ENCODE measurements around the gene BICDL2. TPM values are rescaled to one million over a fixed set of nuclear protein-coding genes. Genes with fewer than 3 reads are reported as not detected.
"Not testable (repeated sequence)": the region's sequence is repeated elsewhere in the genome, so short reads cannot be mapped to it uniquely, and the experiment has no call there.

Gene BICDL2
- total RNA-seq, 1 experiment from 2014 or later = not detected

DNA sequence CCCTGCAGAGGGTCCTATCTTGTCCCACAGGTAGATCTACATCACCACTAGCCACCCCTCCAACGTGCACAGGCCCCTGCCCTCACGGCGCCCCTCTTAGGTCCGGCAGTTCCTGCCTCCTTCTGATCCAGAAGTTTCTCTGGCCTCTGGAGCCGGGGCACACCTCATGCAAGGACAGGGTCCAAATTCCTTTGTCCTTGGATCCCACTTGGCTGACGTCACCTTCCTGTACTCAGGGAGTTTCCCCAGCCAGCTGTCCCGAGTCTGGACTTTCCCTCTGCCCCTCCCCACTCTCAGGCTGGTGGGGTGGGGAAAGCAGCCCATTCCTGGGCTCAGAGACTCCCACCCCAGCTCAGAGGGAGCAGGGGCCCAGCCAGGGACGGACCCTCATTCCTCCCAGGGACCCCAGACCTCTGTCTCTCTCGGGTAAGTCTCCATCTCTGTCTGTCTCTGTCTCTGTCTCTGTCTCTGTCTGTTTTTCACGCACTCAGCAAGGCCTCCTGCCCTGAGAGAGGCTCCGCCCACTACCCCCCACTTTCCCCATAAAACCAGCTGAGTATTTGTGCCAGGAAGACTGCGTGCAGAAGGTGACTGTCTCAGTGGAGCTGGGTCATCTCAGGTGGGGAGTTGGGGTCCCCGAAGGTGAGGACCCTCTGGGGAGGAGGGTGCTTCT is 28.5 kb upstream of the BICDL2 start, which contains the start of gene IL32:
Gene IL32 (plus strand): TSS at position 572 of the 673 bp plus-strand sequence. CDS start 172 bp downstream, outside the sequence.
- DNase-seq (ENCODE audit: low read depth) = peak; percentile 67

DNA sequence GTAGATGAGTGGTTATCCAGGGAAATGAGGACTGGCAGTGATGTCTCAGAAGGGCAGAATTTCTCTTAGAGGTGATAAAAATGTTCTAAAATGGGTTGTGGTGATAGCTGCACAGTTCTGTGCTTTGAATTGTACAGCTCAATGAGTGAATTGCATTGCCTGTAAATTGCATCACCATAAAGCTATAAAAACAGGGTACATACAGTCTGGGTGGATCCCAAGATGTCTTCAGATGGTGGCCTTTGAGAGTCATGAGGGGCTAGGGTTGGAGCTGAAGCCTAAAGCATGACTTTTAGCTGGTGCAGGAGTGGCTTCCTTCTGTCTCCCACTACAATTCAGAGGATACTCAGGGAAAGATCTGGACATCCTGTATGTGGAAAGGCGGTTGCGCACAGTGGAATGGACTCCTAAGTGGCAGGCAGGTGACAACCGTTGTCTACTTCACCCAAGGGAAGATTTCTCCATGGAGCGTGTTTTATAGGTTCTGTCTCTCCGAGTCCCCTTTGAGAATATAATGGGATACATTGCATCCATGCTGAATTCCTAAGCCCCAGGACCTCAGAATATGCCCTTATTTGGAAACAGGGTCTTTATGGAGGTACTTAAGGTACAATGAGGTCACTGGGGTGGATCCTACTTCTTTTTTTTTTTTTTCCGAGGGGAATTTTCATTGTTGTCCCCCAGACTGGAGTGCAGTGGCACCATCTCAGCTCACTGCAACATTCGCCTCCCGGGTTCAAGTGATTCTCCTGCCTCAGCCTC is 27.1 kb upstream of the BICDL2 start:
- DNase-seq (ENCODE audit: low read depth) = no peak

DNA sequence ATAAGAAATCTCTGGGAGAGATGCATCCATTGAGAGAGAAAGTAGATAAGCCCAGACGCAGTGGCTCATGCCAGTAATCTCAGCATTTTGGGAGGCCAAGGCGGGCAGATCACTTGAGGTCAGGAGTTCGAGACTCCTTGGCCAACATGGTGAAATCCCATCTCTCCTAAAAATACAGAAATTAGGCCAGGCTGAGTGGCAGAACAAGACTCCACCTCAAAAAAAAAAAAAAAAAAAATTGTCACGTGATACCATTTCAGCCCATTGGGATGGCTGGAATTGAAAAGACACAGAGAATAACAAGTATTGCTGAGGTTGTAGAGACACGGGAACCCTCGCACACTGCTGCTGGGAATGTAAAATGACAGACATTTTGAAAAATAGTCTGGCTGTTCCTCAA is 25.8 kb upstream of the BICDL2 start:
- no peak for DNase-seq (ENCODE audit: low read depth)

DNA sequence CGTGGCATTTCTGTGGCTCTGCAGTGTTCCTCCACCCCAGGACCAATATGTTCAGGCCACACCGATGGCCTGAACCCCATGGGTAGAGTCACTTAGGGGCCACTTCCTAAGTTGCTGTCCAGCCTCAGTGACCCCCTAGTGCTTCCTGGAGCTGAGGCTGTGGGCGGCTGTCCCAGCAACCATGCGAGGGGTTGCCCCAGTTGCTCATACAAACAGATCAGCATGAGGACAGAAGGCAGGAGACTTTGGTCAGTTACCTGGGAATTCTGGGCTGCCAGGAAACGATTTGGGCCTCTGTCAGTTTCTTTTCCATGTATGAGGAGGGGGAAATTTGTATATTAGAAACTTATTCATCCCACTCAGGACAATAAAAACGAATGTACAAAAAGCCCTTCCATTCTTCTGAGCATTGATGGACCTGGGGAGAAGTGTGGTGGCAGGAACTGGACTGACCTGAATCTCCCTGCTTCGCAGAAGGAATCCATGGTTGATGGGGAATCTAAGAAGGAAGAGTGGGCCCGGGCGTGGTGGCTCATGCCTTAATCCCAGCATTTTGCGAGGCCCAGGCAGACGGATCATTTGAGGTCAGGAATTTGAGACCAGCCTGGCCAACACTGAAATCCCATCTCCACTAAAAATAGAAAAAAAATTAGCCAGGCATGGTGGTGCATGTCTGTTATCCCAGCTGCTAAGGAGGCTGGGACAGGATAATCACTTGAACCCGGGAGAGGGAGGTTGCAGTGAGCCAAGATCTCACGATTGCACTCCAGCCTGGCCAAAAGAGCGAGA is 23.8 kb upstream of the BICDL2 start:
- DNase-seq (ENCODE audit: low read depth) = peak; percentile 55

DNA sequence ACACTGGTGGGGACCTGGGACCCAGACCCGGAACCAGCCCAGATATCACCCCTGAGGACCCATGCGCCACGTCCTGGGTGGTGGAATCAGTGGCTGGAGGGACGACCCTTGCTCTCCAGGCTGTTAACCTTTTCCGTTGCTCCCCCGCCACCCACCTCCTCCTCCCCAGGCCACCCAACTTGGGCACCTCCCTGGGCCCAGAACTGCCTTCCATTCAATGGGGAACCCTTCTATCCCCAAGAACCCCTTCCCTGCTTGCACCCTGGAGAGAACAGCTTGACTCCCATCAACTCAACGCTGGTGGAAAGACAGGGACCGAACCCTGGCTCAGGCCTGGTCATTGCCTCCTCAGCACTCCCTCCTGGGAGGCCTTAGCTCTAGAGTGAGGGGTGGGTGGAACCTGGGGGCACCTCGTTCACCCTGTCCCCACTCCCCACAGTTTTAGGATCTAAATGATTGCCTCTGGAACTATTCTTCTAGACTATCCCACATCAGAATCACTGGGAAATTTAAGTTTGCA is 23.0 kb upstream of the BICDL2 start:
- no peak for DNase-seq (ENCODE audit: low read depth)

DNA sequence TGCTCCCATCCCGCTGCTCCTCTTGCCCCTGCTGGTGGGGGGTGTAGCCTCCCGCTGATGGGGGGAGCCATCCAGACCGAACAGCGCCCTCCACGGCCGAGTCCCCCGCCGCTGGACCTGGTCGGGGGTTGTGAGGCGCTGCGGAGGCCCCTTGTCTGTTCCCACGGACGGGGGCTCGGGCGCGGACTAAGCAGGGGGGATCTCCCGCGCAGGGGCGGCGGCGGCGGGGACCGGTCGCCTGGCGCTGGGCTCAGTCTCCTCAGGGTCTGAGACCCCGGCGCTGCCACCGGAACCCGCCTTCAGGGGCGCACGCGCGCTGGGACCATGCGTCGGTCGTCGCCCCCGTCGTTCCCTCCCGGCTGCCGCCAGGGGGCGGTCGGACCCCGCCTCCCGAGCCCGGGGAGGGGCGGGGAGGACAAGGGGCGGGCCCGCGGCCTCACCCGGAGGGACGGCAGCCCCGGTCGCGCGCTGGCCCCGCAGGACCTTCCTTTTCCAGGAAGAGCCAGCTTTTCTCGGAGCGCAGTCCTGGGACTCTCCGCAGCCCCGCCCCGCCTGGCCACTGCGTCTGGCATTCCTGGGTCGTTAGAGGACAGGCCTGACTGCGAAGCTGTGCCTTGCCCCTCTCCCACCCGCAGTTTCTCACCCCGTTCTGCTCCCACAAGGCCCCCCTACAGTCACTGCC is 22.4 kb upstream of the BICDL2 start:
- peak; percentile 79 for DNase-seq (ENCODE audit: low read depth)

DNA sequence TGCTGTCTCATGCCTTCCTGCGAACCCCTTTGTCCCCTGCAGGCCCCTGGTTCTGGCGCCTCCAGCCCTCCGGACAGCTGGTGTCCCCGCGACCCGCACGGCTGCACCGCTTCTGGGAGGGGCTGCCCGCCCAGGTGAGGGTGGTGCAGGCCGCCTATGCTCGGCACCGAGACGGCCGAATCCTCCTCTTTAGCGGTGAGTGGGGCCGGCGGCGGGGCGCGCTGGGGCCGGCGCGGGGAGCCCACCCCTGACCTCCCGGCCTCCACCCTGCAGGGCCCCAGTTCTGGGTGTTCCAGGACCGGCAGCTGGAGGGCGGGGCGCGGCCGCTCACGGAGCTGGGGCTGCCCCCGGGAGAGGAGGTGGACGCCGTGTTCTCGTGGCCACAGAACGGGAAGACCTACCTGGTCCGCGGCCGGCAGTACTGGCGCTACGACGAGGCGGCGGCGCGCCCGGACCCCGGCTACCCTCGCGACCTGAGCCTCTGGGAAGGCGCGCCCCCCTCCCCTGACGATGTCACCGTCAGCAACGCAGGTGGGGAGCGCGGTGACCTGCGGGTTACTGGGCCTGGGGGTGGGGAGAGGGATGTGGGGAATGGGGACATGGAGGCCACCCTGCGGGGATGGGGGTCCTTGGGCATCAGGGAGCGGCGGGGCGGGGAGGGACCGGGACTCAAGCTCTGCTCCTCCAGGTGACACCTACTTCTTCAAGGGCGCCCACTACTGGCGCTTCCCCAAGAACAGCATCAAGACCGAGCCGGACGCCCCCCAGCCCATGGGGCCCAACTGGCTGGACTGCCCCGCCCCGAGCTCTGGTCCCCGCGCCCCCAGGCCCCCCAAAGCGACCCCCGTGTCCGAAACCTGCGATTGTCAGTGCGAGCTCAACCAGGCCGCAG is 21.6 kb upstream of the BICDL2 start:
- peak; percentile 21 for DNase-seq (ENCODE audit: low read depth)

DNA sequence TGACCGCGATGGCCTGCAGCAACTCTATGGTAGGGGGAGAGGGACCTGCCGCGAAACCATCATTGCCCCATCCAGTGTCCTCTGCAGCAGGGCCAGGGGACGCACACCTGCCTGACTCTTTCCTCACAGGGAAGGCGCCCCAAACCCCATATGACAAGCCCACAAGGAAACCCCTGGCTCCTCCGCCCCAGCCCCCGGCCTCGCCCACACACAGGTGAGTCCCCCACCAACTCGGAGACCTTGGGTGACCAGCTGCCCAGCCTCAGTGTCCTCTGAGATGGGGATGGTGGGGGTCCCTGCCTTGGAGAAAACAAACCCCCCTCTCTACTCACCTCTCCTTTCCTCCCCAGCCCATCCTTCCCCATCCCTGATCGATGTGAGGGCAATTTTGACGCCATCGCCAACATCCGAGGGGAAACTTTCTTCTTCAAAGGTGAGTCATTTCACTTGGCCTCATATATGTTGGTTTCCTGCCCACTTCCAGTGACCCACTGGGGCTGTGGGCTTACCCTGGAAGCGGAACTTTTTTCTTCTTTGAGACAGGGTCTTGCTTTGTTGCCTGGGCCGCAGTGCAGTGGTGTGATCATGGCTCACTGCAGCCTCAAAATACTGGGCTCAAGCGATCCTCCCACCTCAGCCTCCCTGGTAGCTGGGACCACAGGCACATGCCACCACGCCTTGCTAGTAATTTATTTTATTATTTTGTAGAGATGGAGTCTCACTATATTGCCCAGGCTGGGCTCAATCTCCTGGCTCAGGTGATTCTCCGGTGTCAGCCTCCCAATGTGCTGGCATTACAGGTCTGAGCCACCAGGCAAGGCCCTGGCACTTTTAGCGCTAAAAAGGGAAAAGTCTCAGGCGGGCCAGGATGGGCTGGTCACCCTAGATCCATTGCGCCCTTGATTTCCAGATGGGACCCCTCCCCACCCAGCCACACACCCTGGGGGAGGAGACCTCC is 20.7 kb upstream of the BICDL2 start:
- DNase-seq (ENCODE audit: low read depth) = no peak

DNA sequence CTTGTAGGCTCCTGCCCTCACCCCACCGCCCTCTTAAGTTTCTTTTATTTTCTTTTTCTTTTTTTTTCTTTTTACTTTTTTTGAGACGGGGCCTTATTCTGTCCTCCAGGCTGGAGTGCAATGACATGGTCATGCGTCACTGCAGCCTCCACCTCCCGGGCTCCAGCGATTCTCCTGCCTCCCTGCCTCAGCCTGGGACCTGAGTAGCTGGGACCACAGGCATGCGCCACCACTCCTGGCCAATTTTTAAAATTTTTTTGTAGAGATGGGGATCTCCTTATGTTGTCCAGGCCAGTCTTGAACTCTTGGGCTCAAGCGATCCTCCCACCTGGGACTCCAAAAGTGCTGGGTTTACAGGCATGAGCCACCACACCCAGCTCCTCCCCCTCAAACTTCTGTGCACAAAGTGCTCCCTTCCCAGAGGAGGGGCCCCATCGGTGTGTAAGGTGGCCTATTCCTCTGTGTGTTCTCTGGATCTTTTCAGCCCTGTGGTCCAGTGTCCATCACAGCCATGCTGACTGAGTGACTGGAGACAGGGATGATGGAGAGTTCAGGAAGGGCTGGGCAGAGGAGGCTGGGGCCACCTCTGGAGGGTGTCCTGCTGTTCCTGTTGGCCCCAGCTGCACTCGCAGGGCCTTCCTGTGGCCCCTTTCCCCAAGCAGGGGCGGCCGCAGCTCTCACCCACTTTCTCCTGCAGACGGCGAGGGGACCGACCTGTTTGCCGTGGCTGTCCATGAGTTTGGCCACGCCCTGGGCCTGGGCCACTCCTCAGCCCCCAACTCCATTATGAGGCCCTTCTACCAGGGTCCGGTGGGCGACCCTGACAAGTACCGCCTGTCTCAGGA is 19.8 kb upstream of the BICDL2 start:
- DNase-seq (ENCODE audit: low read depth) = no peak

DNA sequence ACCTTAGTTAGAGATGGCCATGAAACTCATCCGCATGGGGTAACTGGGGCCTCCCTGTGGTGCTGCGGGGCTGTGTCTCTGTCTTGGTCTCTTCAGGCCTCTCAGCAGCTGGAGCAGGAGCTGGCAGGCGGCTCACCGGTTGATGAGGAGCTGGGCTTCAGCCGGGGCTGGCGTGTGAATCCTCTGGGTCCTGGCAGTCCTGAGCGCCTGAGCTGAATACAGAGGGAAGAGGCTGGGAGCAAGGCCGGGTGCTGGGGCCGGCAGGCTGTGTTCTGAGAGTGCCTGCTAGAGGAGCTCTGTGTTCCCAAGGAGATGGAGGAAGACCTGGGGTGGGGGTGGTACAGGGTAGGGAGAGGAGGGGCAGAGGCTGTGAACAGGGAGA is 19.0 kb upstream of the BICDL2 start:
- DNase-seq (ENCODE audit: low read depth) = not testable (repeated sequence)

DNA sequence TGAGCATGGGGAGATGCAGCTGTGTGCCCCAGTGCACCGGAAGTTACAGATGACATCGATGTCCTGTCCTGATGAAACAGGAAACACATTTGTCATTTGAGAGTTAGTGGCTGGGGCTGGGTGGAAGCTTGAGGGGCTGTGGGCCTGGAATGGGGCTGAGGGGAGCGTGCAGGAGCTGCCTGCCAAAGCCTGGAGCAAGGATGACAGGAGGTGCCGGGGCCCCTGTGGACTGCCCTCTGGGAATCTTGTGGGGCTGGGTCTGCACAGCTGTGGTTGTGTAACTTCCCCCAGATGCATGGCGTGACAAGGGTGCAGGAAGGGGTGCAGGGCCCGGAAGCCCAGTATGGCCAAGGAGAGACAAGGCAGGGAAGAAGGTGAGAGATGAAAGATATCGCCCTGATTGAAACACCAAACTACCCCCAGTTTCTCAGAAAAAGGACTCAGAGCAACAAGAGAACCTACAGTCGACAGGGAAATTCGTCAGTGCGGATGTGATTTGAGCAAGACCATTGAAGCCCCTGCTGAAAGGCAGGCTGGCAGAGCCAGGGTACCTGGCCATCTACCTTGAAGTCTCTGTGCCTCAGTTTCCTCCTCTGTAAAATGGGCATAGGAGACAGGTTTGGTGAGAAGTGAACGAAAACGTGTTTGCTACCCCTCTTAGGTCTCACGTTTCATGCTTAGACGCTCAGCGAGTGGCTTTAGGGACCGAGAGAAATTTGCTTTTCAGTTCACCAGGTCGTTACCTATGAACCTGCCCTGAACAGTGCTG is 18.4 kb upstream of the BICDL2 start:
- no peak for DNase-seq (ENCODE audit: low read depth)

DNA sequence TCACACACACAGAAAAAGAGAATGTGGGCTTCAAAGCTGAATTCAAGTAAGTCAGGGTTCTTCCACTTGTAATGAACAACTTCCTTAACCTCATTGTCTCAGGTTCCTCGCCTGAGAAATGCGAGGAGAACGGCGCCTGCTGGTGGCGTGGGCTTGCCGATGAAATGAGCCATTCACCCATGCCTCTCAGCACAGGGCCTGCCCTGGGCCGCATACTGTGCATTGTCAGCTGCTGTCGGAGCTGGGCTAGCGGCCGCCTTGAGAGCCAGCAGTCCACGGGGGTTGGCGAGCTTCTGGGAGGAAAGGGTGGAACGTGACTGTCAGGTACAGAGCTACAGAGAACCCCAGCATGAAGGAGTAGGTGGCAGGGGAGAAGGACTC is 16.6 kb upstream of the BICDL2 start:
- DNase-seq (ENCODE audit: low read depth) = not testable (repeated sequence)

DNA sequence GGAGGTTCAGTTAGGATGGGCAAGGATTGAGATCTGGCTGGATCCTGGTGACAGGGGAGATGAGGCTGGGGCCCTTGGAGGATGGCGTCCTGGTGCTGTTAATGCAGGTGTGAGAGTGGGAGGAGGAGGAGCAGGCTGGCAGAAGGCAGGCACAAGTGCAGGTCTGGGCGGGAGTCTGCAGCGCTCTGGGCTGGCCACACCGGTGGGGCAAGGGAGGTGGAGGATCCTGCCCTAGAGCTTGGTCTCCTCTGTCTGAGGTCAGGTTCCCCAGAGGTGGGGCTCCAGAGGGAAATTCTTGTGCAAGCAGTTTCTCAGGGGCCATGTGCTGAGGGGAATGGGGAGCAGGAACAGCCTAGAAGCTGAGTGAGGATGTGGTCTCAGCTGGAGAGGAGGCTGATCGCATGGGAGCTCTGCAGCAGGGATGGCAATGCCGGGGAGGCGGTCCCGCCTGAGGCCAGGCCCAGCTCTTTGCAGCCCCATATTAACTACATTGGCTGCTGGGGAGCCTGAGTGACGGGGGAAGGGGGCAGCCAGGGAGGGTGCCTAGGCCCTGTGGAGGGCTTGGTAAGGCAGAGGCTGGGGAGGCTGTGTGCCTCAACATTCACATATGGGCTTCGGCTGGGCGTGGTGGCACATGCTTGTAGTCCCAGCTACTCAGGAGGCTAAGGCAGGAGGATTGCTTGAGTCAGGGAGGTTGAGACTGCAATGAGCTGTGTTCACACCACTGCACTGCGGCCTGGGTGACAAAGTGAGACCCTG is 16.0 kb upstream of the BICDL2 start:
- not testable (repeated sequence) for DNase-seq (ENCODE audit: low read depth)

DNA sequence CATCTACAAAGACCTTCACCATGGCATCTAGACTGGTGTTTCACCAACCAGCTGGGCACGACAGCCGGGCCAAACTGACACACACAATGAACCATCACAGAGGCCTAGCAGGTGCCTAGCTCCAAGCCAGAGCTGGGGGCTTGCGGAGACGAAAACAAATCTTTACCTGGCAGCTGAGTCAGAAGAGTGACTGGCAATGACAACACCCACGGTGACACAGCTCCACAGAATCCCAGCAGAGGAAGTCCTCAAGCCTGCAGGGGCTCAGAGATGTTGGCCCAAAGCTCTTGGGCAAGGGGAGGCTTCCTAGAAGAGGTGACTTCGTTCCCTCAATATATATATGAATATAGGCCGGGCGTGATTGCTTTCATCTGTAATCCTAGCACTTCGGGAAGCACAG is 14.8 kb upstream of the BICDL2 start:
- no peak for DNase-seq (ENCODE audit: low read depth)

DNA sequence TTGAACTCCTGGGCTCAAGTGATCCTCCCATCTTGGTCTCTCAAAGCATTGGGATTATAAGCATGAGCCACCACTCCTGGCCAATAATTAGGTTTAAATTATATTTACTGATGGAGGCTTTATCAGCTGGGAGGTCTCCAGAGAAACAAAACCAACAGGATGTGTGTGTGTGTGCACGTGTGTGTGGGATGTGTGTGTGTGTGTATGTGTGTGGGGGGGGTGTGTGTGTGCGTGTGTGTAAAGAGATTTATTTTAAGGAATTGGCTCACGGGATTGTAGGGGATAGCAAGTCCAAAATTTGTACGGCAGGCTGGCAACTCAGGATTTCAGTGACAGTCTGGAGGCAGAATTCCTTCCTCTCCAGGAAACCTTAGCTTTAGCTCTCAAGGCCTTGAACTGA is 14.3 kb upstream of the BICDL2 start:
- no peak for DNase-seq (ENCODE audit: low read depth)

DNA sequence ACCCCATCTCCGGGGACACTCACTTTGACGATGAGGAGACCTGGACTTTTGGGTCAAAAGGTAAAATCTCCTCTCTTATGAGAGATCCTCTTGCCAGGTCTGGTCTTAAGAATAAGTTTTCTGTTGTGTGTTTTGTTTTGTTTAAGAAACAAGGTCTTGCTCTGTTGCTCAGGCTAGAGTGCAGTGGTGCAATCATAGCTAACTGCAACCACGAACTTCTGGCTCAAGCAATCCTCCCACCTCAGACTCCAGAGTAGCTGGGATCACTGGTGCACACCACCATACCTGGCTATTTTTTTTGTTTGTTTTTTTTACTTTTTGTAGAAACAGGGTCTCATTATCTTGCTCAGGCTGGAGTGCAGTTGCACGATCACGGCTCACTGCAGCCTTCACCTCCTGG is 13.7 kb upstream of the BICDL2 start:
- no peak for DNase-seq (ENCODE audit: low read depth)

All from LHCN-M2 (cell line).